Skeletal muscle tissue (tissue), 4 donors: ENCODE results near the gene BABAM2. TPM values are rescaled to one million over a fixed set of nuclear protein-coding genes. Genes with fewer than 3 reads are reported as not detected.

Experiments used
- H3K27ac ChIP-seq: one replicate; pipeline ENCODE4 v1.7.0; 2013; ENCODE audit warnings: mild to moderate bottlenecking, low read depth, low read length, inconsistent platforms
- H3K27me3 ChIP-seq, 3 donors: one replicate each; pipeline ENCODE4 v1.7.0; 2013; ENCODE audit warnings: low read length in 3 of 3; ENCODE audit not compliant: control insufficient read depth in 3 of 3, insufficient read depth in 3 of 3
- H3K36me3 ChIP-seq, 3 donors: one replicate each; pipeline ENCODE4 v1.7.0; 2013; ENCODE audit warnings: low read length in 3 of 3; ENCODE audit not compliant: control insufficient read depth in 3 of 3, insufficient read depth in 3 of 3
- H3K4me1 ChIP-seq, 3 donors: one replicate each; pipeline ENCODE4 v1.7.0; 2013; ENCODE audit warnings: low read length in 3 of 3, mild to moderate bottlenecking in 3 of 3; ENCODE audit not compliant: control insufficient read depth in 3 of 3, insufficient read depth in 3 of 3
- H3K4me3 ChIP-seq, 3 donors: one replicate each; pipeline ENCODE4 v1.7.0; 2013; ENCODE audit warnings: low read length in 3 of 3
- H3K9ac ChIP-seq, 3 donors: one replicate each; pipeline ENCODE4 v1.7.0; 2013; ENCODE audit warnings: low read length in 3 of 3, mild to moderate bottlenecking in 3 of 3, moderate library complexity in 2 of 3, low read depth in 1 of 3
- H3K9me3 ChIP-seq, 3 donors: one replicate each; pipeline ENCODE4 v1.7.0; 2013; ENCODE audit warnings: low read length in 3 of 3; ENCODE audit not compliant: control insufficient read depth in 3 of 3
- total RNA-seq: library from RNA; depleted of rRNA; stranded (reverse); fragments of >200 nt; gene quantifications from one replicate; pipeline ENCODE4 v1.2.3, GENCODE V29; 2014
- donor health status: Osteomylitis.

Gene BABAM2
- total RNA-seq, 1 donor from 2014 or later, result 24.0 TPM

DNA sequence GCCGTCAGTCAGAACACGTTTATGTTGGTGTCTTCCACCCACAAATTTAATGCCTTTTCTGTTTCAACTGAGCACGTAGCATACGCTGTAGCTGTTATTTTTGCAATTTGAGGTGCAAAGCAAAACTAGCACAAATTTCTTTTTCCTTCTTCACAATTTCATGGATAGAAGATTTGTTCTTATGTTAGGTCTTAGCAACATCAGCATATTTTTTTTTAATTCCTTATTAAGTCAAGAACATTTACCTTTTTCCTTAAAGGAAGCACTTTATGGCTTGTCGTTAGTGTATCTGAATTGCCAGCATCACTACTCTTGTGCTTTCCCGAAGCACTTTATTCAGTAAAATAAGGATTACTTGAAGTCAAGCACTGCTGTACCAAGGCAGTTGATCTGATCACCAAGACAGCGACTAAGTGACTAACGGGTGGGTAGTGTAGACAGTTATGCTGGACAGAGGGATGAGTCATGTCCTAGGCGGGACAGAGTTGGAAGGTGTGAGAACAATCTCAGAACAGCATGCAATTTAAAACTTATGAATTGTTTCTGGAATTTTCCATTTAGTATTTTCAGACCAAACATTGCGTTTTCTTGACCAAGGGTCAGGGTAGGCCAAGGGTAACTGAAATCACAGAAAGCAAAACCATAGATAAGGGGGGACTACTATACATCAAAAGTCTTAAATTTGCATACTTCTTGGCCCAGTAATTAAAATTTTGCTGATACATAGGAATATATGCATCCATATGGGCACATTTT lies 13.3 kb downstream of the BABAM2 start:
- Histone ChIP-seq H3K4me3 (no peak overlapping the region), H3K4me1 (peaks cover 2 to 5% (median 3%) of the 10 kb centered on the region in 3 donors), H3K9ac (no peak overlapping the region), H3K27me3 (no peaks in the 10 kb centered on the region), H3K36me3 (peaks cover 0 to 2% (median 0%) of the 10 kb centered on the region in 3 donors), H3K27ac (no peak overlapping the region), H3K9me3 (no peaks in the 10 kb centered on the region)

DNA sequence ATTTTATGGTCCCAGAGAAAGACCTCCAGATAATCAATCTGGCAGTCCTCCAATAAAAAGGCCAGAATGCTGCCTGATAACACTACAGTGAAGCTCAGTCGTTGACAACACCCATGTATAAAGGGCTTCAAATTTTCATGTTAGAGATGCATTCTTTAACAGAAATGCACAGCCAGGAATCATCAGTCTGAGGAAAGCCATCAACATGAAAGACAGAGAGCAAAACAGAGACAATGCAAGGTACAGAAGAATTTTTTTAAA lies 13.8 kb downstream of the BABAM2 start:
- Histone ChIP-seq H3K36me3 (peaks cover 0 to 2% (median 0%) of the 10 kb centered on the region in 3 donors), H3K27ac (no peak overlapping the region), H3K27me3 (no peaks in the 10 kb centered on the region), H3K9me3 (no peaks in the 10 kb centered on the region), H3K9ac (no peak overlapping the region), H3K4me1 (peaks cover 2 to 5% (median 3%) of the 10 kb centered on the region in 3 donors), H3K4me3 (no peak overlapping the region)

DNA sequence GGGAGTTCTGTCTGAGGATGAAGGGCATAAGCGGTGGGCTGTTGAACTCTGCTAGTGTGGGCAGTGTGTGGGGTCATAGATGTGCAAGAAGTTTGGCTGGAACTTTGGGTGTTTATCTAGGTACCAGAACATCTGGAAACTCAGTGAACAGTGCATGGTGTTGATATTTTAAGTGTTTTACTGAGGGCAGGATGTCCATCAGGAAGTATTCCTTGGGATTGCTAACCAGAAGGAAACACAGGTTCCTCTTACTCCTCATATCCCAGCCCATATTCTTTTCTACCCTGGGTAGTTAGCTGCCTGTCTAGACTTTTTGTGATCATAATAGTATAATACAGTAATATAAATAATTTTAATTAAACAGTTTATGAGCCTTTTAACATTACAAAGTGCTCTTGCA lies 15.5 kb downstream of the BABAM2 start:
- no peak overlapping the region for H3K9ac ChIP-seq
- H3K36me3 ChIP-seq, result no peaks in the 10 kb centered on the region
- no peaks in the 10 kb centered on the region for H3K9me3 ChIP-seq
- no peaks in the 10 kb centered on the region for H3K27me3 ChIP-seq
- H3K4me3 ChIP-seq, result no peak overlapping the region
- H3K4me1 ChIP-seq, result peaks cover 2 to 7% (median 7%) of the 10 kb centered on the region in 3 donors
- no peak overlapping the region for H3K27ac ChIP-seq

- H3K9me3 ChIP-seq, result no peaks in the 10 kb centered on the region
- peaks cover 2 to 12% (median 8%) of the 10 kb centered on the region in 3 donors for H3K4me1 ChIP-seq
- H3K36me3 ChIP-seq, result no peaks in the 10 kb centered on the region
- H3K27ac ChIP-seq, result no peak overlapping the region
- H3K4me3 ChIP-seq, result no peak overlapping the region
- H3K9ac ChIP-seq, result no peak overlapping the region
- no peaks in the 10 kb centered on the region for H3K27me3 ChIP-seq
Measured at GRCh38 chr2:27907547-27907946, 17.0 kb downstream of the BABAM2 start.

DNA sequence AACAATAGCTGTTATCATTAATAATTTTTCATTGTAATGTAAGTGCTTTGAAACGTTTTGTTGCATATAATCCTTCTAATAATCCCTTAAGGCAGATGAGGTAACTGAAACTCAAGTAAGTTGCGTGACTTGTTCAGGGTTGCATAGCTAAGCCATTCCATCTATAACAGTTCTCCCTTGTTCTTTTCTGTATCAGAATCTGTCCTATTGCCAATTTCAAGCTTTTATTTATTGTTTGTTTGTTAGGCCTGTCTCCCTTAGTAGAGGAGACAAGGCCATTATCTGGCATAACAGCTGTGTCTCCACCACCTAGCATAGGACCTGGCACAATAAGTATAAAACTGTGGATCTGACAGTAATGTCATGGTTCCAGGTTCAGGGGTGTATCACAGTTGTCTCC lies 19.4 kb downstream of the BABAM2 start:
- no peaks in the 10 kb centered on the region for H3K36me3 ChIP-seq
- no peaks in the 10 kb centered on the region for H3K27me3 ChIP-seq
- H3K9me3 ChIP-seq, result no peaks in the 10 kb centered on the region
- no peak overlapping the region for H3K9ac ChIP-seq
- peaks cover 8 to 20% (median 9%) of the 10 kb centered on the region in 3 donors for H3K4me1 ChIP-seq
- no peak overlapping the region for H3K4me3 ChIP-seq
- no peak overlapping the region for H3K27ac ChIP-seq

GRCh38 chr2:27911458-27912210 lies 21.1 kb downstream of the BABAM2 start:
- H3K36me3 ChIP-seq, result no peaks in the 10 kb centered on the region
- no peak overlapping the region for H3K27ac ChIP-seq
- H3K4me3 ChIP-seq, result no peak overlapping the region
- peaks cover 15 to 35% (median 18%) of the 10 kb centered on the region in 3 donors for H3K4me1 ChIP-seq
- H3K9ac ChIP-seq, result no peak overlapping the region
- H3K9me3 ChIP-seq, result no peaks in the 10 kb centered on the region
- H3K27me3 ChIP-seq, result no peaks in the 10 kb centered on the region

GRCh38 chr2:27912512-27912911 lies 22.0 kb downstream of the BABAM2 start:
- Histone ChIP-seq H3K27ac (no peak overlapping the region), H3K36me3 (no peaks in the 10 kb centered on the region), H3K9ac (no peak overlapping the region), H3K4me1 (peaks cover 16 to 36% (median 18%) of the 10 kb centered on the region in 3 donors), H3K9me3 (no peaks in the 10 kb centered on the region), H3K4me3 (no peak overlapping the region), H3K27me3 (no peaks in the 10 kb centered on the region)

DNA sequence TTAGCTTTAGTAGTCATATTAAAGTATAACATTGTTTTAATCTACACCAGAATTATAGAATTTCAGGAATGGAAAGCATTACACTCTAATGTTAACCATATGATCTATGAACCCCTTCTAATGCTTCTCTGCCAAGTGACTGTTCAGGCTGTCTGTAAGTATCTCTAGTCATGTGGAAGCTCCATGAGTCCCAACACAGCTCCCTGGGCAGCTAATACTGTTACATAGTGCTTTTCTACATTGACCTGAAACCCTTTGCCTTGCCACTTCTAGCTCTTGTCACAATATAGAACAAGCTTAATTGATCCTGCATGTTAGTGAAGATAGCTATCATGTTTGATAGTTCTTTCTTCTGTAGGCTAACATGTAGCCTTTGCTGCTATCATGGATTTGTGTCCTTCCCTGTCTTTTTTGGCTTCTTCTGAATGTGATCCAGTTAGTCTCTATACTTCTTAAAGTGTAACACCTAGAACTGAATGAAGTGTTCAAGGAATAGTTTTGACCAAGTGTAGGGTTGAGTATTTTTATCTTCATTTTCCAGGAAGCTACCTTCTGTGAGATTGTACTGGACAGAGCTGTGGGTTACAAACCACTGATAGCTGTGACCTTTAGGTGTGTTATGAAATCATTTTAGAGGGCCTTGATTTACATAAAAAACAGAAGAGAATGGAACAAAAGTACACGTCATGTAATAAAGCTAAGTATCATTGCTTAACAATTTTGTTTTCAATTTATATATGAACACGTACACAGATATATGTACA lies 23.7 kb downstream of the BABAM2 start:
- no peak overlapping the region for H3K27ac ChIP-seq
- no peaks in the 10 kb centered on the region for H3K36me3 ChIP-seq
- H3K4me1 ChIP-seq, result peaks cover 16 to 36% (median 18%) of the 10 kb centered on the region in 3 donors
- H3K4me3 ChIP-seq, result no peak overlapping the region
- no peaks in the 10 kb centered on the region for H3K27me3 ChIP-seq
- no peaks in the 10 kb centered on the region for H3K9me3 ChIP-seq
- no peak overlapping the region for H3K9ac ChIP-seq

GRCh38 chr2:27914805-27915175 lies 24.3 kb downstream of the BABAM2 start:
- Histone ChIP-seq H3K36me3 (no peaks in the 10 kb centered on the region), H3K4me1 (peaks cover 16 to 35% (median 18%) of the 10 kb centered on the region in 3 donors), H3K27me3 (no peaks in the 10 kb centered on the region), H3K27ac (no peak overlapping the region), H3K9ac (no peak overlapping the region), H3K4me3 (no peak overlapping the region), H3K9me3 (no peaks in the 10 kb centered on the region)

- H3K9ac ChIP-seq, result peak overlapping the region in 1 of 3 donors; percentile 11
- H3K27ac ChIP-seq, result no peak overlapping the region
- H3K4me1 ChIP-seq, result peaks cover 13 to 31% (median 18%) of the 10 kb centered on the region in 3 donors
- no peaks in the 10 kb centered on the region for H3K9me3 ChIP-seq
- no peak overlapping the region for H3K4me3 ChIP-seq
- H3K36me3 ChIP-seq, result no peaks in the 10 kb centered on the region
- no peaks in the 10 kb centered on the region for H3K27me3 ChIP-seq
Measured at GRCh38 chr2:27915191-27915590, 24.7 kb downstream of the BABAM2 start.
